Tibial nerve (tissue), 4 donors: Measurements from ENCODE around the gene IAH1.
A peak's percentile ranks its signal among the peaks of the same experiment; 100 is the strongest.

Experiments used
- CTCF ChIP-seq, 5 experiments: fragments of 200-600 bp in 3 of 5; fragments of 450-650 bp in 2 of 5; sonication (generic) in 3 of 5; IDR thresholded peaks; one replicate each; pipeline ENCODE4 v1.5.1; 2016 to 2019; ENCODE audit warnings: antibody characterized with exemption in 5 of 5, mild to moderate bottlenecking in 3 of 5, moderate library complexity in 2 of 5
- EP300 ChIP-seq, 2 donors: sonication (generic); formaldehyde crosslinking; IDR thresholded peaks; one replicate each; pipeline ENCODE4 v1.6.1; 2017; ENCODE audit warnings: antibody characterized with exemption in 2 of 2, mild to moderate bottlenecking in 1 of 2
- POLR2A ChIP-seq, 2 donors: fragments of 450-650 bp; IDR thresholded peaks; one replicate each; pipeline ENCODE4 v1.6.1; 2017; ENCODE audit warnings: antibody characterized with exemption in 2 of 2, mild to moderate bottlenecking in 2 of 2, moderate library complexity in 2 of 2

- TF ChIP-seq CTCF (IDR thresholded peaks at IDR 0.05) (peak in 1 of 5 experiments; percentile 14), POLR2A (IDR thresholded peaks at IDR 0.05) (no peak), EP300 (IDR thresholded peaks at IDR 0.05) (no peak)
These were observed 905 bp upstream of the IAH1 start for GRCh38 chr2:9473308-9473984.
